GM11168 (cell line): ENCODE results near the gene AGAP6.
"Not testable (repeated sequence)": the region's sequence is repeated elsewhere in the genome, so short reads cannot be mapped to it uniquely, and the experiment has no call there.

Source experiments
- in situ Hi-C: fragments of 300-500 bp; cut with MboI; formaldehyde crosslinking; loops from one replicate; pipeline ENCODE4 v1.12.0; 2022; ENCODE audit warnings: low sequenced_read_pairs; ENCODE audit not compliant: unreplicated experiment

AGAP6 gene

GRCh38 chr10:49988376-49988775, at the start of gene AGAP6:
Gene AGAP6, plus strand, starts transcription at chr10:49988406. Its CDS starts 310 bp downstream, at chr10:49988716.
- in situ Hi-C loops, result not testable (repeated sequence)

GRCh38 chr10:49941447-49942338, 46.5 kb upstream of the AGAP6 start, which contains the start of the genes PARG and TIMM23B:
Gene PARG, minus strand, starts transcription at chr10:49942027. Its CDS starts 302 bp downstream, at chr10:49941725.
Gene TIMM23B, plus strand, starts transcription at chr10:49942053. Its CDS starts 142 bp downstream, at chr10:49942195.
- in situ Hi-C loops, result loop anchor here (25.0 kb wide), 1 partner anchor 354 kb away; no protein-coding TSS in a partner anchor

- in situ Hi-C loops, result loop anchor here (25.0 kb wide), 1 partner anchor 355 kb away; no protein-coding TSS in a partner anchor
Measured at GRCh38 chr10:49942339-49942705, 45.9 kb upstream of the AGAP6 start.

- in situ Hi-C loops, result loop anchor here (25.0 kb wide), 1 partner anchor 356 kb away; no protein-coding TSS in a partner anchor
Measured at GRCh38 chr10:49943607-49944006, 44.6 kb upstream of the AGAP6 start.

- in situ Hi-C loops, result loop anchor here (25.0 kb wide), 1 partner anchor 361 kb away; no protein-coding TSS in a partner anchor
Measured at GRCh38 chr10:49948142-49948541, 40.1 kb upstream of the AGAP6 start.

- in situ Hi-C loops, result loop anchor here (25.0 kb wide), 1 partner anchor 361 kb away; no protein-coding TSS in a partner anchor
Measured at GRCh38 chr10:49948737-49949136, 39.5 kb upstream of the AGAP6 start.

GRCh38 chr10:49952006-49952405, 36.2 kb upstream of the AGAP6 start:
- in situ Hi-C loops, result not testable (repeated sequence)

- in situ Hi-C loops, result not testable (repeated sequence)
Measured at GRCh38 chr10:49953122-49953521, 35.1 kb upstream of the AGAP6 start.

- in situ Hi-C loops, result not testable (repeated sequence)
Measured at GRCh38 chr10:49970331-49970857, 17.8 kb upstream of the AGAP6 start.

GRCh38 chr10:49971466-49971865, 16.7 kb upstream of the AGAP6 start:
- in situ Hi-C loops, result not testable (repeated sequence)

GRCh38 chr10:49972094-49972493, 16.1 kb upstream of the AGAP6 start:
- in situ Hi-C loops, result not testable (repeated sequence)

- in situ Hi-C loops, result not testable (repeated sequence)
Measured at GRCh38 chr10:49977756-49978155, 10.4 kb upstream of the AGAP6 start.

- in situ Hi-C loops, result not testable (repeated sequence)
Measured at GRCh38 chr10:49987207-49987606, 999 bp upstream of the AGAP6 start.

- in situ Hi-C loops, result not testable (repeated sequence)
Measured at GRCh38 chr10:49995321-49995720, 7.1 kb downstream of the AGAP6 start.

- in situ Hi-C loops, result not testable (repeated sequence)
Measured at GRCh38 chr10:50014024-50014423, 25.8 kb downstream of the AGAP6 start.

GRCh38 chr10:50015596-50016220, 27.5 kb downstream of the AGAP6 start:
- in situ Hi-C loops, result not testable (repeated sequence)

- in situ Hi-C loops, result not testable (repeated sequence)
Measured at GRCh38 chr10:50016926-50017325, 28.7 kb downstream of the AGAP6 start.

- in situ Hi-C loops, result not testable (repeated sequence)
Measured at GRCh38 chr10:50017646-50018045, 29.4 kb downstream of the AGAP6 start.

GRCh38 chr10:50019279-50019678, 31.1 kb downstream of the AGAP6 start:
- in situ Hi-C loops, result not testable (repeated sequence)

GRCh38 chr10:50020451-50021024, 32.3 kb downstream of the AGAP6 start:
- in situ Hi-C loops, result loop anchor here (5.0 kb wide), 1 partner anchor 132 kb away; no protein-coding TSS in a partner anchor
